GM21381 (cell line): ENCODE data around the gene SLC25A34.

Source experiments
- ATAC-seq: cut with Tn5 transposase; IDR thresholded peaks from one replicate; pipeline ENCODE4 v1.9.1; 2021; ENCODE audit warnings: mild to moderate bottlenecking, moderate library complexity; ENCODE audit not compliant: unreplicated experiment

SLC25A34 gene

GRCh38 chr1:15767941-15768340, 31.9 kb downstream of the SLC25A34 start:
- no peak for ATAC-seq

- ATAC-seq, result no peak
Observed at GRCh38 chr1:15768388-15768787, 32.3 kb downstream of the SLC25A34 start.

GRCh38 chr1:15770313-15770962, 34.4 kb downstream of the SLC25A34 start:
- no peak for ATAC-seq

GRCh38 chr1:15771836-15772515, 35.9 kb downstream of the SLC25A34 start:
- ATAC-seq, result no peak

GRCh38 chr1:15775706-15776105, 39.6 kb downstream of the SLC25A34 start:
- no peak for ATAC-seq

GRCh38 chr1:15777909-15778707, 42.0 kb downstream of the SLC25A34 start:
- ATAC-seq, result no peak

- no peak for ATAC-seq
Observed at GRCh38 chr1:15785683-15786082, 49.6 kb downstream of the SLC25A34 start.

- no peak for ATAC-seq
Observed at GRCh38 chr1:15786581-15786980, 50.5 kb downstream of the SLC25A34 start.

- ATAC-seq, result no peak
Observed at GRCh38 chr1:15788624-15789301, 52.7 kb downstream of the SLC25A34 start.
